Uterus (tissue), 2 donors: ENCODE measurements around the gene FBXW9.

Source experiments
- CTCF ChIP-seq, 4 experiments: fragments of 200-600 bp in 2 of 4; fragments of 450-650 bp in 2 of 4; sonication (generic) in 2 of 4; IDR thresholded peaks; one replicate each; pipeline ENCODE4 v1.5.1; 2016 to 2019; ENCODE audit warnings: antibody characterized with exemption in 4 of 4, mild to moderate bottlenecking in 2 of 4, moderate library complexity in 1 of 4
- POLR2A ChIP-seq, 2 donors: fragments of 450-650 bp; IDR thresholded peaks; one replicate each; pipeline ENCODE4 v1.6.1; 2016; ENCODE audit warnings: antibody characterized with exemption in 2 of 2, mild to moderate bottlenecking in 1 of 2, moderate library complexity in 1 of 2

GRCh38 chr19:12648088-12648487, 48.3 kb downstream of the FBXW9 start:
- TF ChIP-seq POLR2A (IDR thresholded peaks at IDR 0.05), result no peak
- TF ChIP-seq CTCF (IDR thresholded peaks at IDR 0.05), result peak in 2 of 4 experiments; percentile 23 to 24
